ENCODE measurements around the gene ENOPH1. TPM values are rescaled to one million over a fixed set of nuclear protein-coding genes. Genes with fewer than 3 reads are reported as not detected.

ENOPH1 gene
- total RNA-seq, 2 experiments from 2014 or later = 35.4 to 36.1 TPM

GRCh38 chr4:82479562-82479961 is 49.2 kb downstream of the ENOPH1 start:
- no peaks in the 10 kb centered on the region for H3K9me3 Mint-ChIP-seq
- H3K36me3 Mint-ChIP-seq (ENCODE audit: low read depth) = peaks cover 18% of the 10 kb centered on the region
- CTCF ChIA-PET = interaction anchor here (0.6 to 1.1 kb wide), 2 partner anchors 259 to 563 kb away, joined by 3 to 4 read pairs; no protein-coding TSS in a partner anchor
- H3K27ac Mint-ChIP-seq = no peak overlapping the region
- no peak for DNase-seq
- POLR2A ChIA-PET = no interaction called here
- H3K4me1 Mint-ChIP-seq = no peaks in the 10 kb centered on the region
- no peaks in the 10 kb centered on the region for H3K27me3 Mint-ChIP-seq
- no peak overlapping the region for H3K4me3 Mint-ChIP-seq

- no peaks in the 10 kb centered on the region for H3K4me1 Mint-ChIP-seq
- POLR2A ChIA-PET = no interaction called here
- H3K27me3 Mint-ChIP-seq = no peaks in the 10 kb centered on the region
- no peak overlapping the region for H3K27ac Mint-ChIP-seq
- H3K9me3 Mint-ChIP-seq = no peaks in the 10 kb centered on the region
- no peak overlapping the region for H3K4me3 Mint-ChIP-seq
- peaks cover 14% of the 10 kb centered on the region for H3K36me3 Mint-ChIP-seq (ENCODE audit: low read depth)
- CTCF ChIA-PET = interaction anchor here (1.1 kb wide), 1 partner anchor 258 kb away, joined by 4 read pairs; no protein-coding TSS in a partner anchor
- no peak for DNase-seq
Observed at GRCh38 chr4:82480771-82481505, 50.5 kb downstream of the ENOPH1 start.

GRCh38 chr4:82481506-82481840 is 51.1 kb downstream of the ENOPH1 start:
- ChIA-PET POLR2A (no interaction called here), CTCF (no interaction called here)
- no peak overlapping the region for H3K4me3 Mint-ChIP-seq
- no peak overlapping the region for H3K27ac Mint-ChIP-seq
- H3K27me3 Mint-ChIP-seq = no peaks in the 10 kb centered on the region
- H3K36me3 Mint-ChIP-seq (ENCODE audit: low read depth) = peaks cover 14% of the 10 kb centered on the region
- H3K4me1 Mint-ChIP-seq = no peaks in the 10 kb centered on the region
- H3K9me3 Mint-ChIP-seq = no peaks in the 10 kb centered on the region
- no peak for DNase-seq

GRCh38 chr4:82482387-82482786 is 52.0 kb downstream of the ENOPH1 start:
- Mint-ChIP-seq H3K27me3 (no peaks in the 10 kb centered on the region), H3K9me3 (no peaks in the 10 kb centered on the region), H3K4me1 (no peaks in the 10 kb centered on the region), H3K27ac (no peak overlapping the region), H3K4me3 (no peak overlapping the region), H3K36me3 (ENCODE audit: low read depth) (peaks cover 14% of the 10 kb centered on the region)
- ChIA-PET CTCF (no interaction called here), POLR2A (no interaction called here)
- no peak for DNase-seq

- H3K9me3 Mint-ChIP-seq = no peaks in the 10 kb centered on the region
- no peaks in the 10 kb centered on the region for H3K4me1 Mint-ChIP-seq
- H3K27ac Mint-ChIP-seq = no peak overlapping the region
- POLR2A ChIA-PET = interaction anchor here (0.6 kb wide), 1 partner anchor 13 kb away, joined by 3 read pairs; no protein-coding TSS in a partner anchor
- peaks cover 7% of the 10 kb centered on the region for H3K36me3 Mint-ChIP-seq (ENCODE audit: low read depth)
- no peak for DNase-seq
- H3K4me3 Mint-ChIP-seq = no peak overlapping the region
- H3K27me3 Mint-ChIP-seq = no peaks in the 10 kb centered on the region
- CTCF ChIA-PET = no interaction called here
Observed at GRCh38 chr4:82484996-82485783, 54.8 kb downstream of the ENOPH1 start.

- CTCF ChIA-PET = interaction anchor here (0.6 kb wide), 1 partner anchor 917 kb away, joined by 3 read pairs; no protein-coding TSS in a partner anchor
- Mint-ChIP-seq H3K27me3 (no peaks in the 10 kb centered on the region), H3K27ac (no peak overlapping the region), H3K4me3 (no peak overlapping the region), H3K4me1 (no peaks in the 10 kb centered on the region), H3K9me3 (no peaks in the 10 kb centered on the region), H3K36me3 (ENCODE audit: low read depth) (no peaks in the 10 kb centered on the region)
- DNase-seq = no peak
- POLR2A ChIA-PET = no interaction called here
Observed at GRCh38 chr4:82489076-82489475, 58.7 kb downstream of the ENOPH1 start.

- POLR2A ChIA-PET = no interaction called here
- H3K27me3 Mint-ChIP-seq = no peaks in the 10 kb centered on the region
- CTCF ChIA-PET = interaction anchor here (1.1 kb wide), 1 partner anchor 11 kb away, joined by 3 read pairs; no protein-coding TSS in a partner anchor
- no peak for DNase-seq
- H3K4me3 Mint-ChIP-seq = no peak overlapping the region
- no peak overlapping the region for H3K27ac Mint-ChIP-seq
- H3K4me1 Mint-ChIP-seq = no peaks in the 10 kb centered on the region
- no peaks in the 10 kb centered on the region for H3K9me3 Mint-ChIP-seq
- no peaks in the 10 kb centered on the region for H3K36me3 Mint-ChIP-seq (ENCODE audit: low read depth)
Observed at GRCh38 chr4:82489987-82490386, 59.6 kb downstream of the ENOPH1 start.

- no peaks in the 10 kb centered on the region for H3K36me3 Mint-ChIP-seq (ENCODE audit: low read depth)
- H3K4me3 Mint-ChIP-seq = no peak overlapping the region
- no peaks in the 10 kb centered on the region for H3K27me3 Mint-ChIP-seq
- ChIA-PET CTCF (interaction anchor here (0.6 to 1.1 kb wide), 2 partner anchors 10 to 1163 kb away, joined by 3 read pairs; no protein-coding TSS in a partner anchor), POLR2A (no interaction called here)
- H3K4me1 Mint-ChIP-seq = no peaks in the 10 kb centered on the region
- H3K9me3 Mint-ChIP-seq = no peaks in the 10 kb centered on the region
- DNase-seq = no peak
- H3K27ac Mint-ChIP-seq = no peak overlapping the region
Observed at GRCh38 chr4:82491251-82491960, 61.0 kb downstream of the ENOPH1 start.

GRCh38 chr4:82493721-82494425 is 63.5 kb downstream of the ENOPH1 start:
- Mint-ChIP-seq H3K9me3 (no peaks in the 10 kb centered on the region), H3K36me3 (ENCODE audit: low read depth) (no peaks in the 10 kb centered on the region), H3K27ac (no peak overlapping the region), H3K4me1 (no peaks in the 10 kb centered on the region), H3K4me3 (no peak overlapping the region), H3K27me3 (no peaks in the 10 kb centered on the region)
- ChIA-PET POLR2A (no interaction called here), CTCF (no interaction called here)
- DNase-seq = no peak

GRCh38 chr4:82495666-82496065 is 65.3 kb downstream of the ENOPH1 start:
- Mint-ChIP-seq H3K4me3 (no peak overlapping the region), H3K9me3 (no peaks in the 10 kb centered on the region), H3K27ac (no peak overlapping the region), H3K36me3 (ENCODE audit: low read depth) (no peaks in the 10 kb centered on the region), H3K4me1 (no peaks in the 10 kb centered on the region), H3K27me3 (no peaks in the 10 kb centered on the region)
- no peak for DNase-seq
- ChIA-PET POLR2A (no interaction called here), CTCF (no interaction called here)

- Mint-ChIP-seq H3K4me1 (no peaks in the 10 kb centered on the region), H3K27me3 (no peaks in the 10 kb centered on the region), H3K4me3 (no peak overlapping the region), H3K36me3 (ENCODE audit: low read depth) (no peaks in the 10 kb centered on the region), H3K9me3 (no peaks in the 10 kb centered on the region), H3K27ac (no peak overlapping the region)
- ChIA-PET POLR2A (no interaction called here), CTCF (no interaction called here)
- DNase-seq = no peak
Observed at GRCh38 chr4:82496349-82496748, 66.0 kb downstream of the ENOPH1 start.

- no peak for DNase-seq
- Mint-ChIP-seq H3K27me3 (no peaks in the 10 kb centered on the region), H3K4me3 (no peak overlapping the region), H3K4me1 (no peaks in the 10 kb centered on the region), H3K9me3 (no peaks in the 10 kb centered on the region), H3K36me3 (ENCODE audit: low read depth) (no peaks in the 10 kb centered on the region), H3K27ac (no peak overlapping the region)
- CTCF ChIA-PET = interaction anchor here (0.7 kb wide), 1 partner anchor 286 kb away, joined by 4 read pairs; no protein-coding TSS in a partner anchor
- POLR2A ChIA-PET = no interaction called here
Observed at GRCh38 chr4:82499738-82500434, 69.5 kb downstream of the ENOPH1 start.
